Endometrial microvascular endothelial cells (primary cell): ENCODE data around the gene ARHGEF2. TPM values are rescaled to one million over a fixed set of nuclear protein-coding genes. Genes with fewer than 3 reads are reported as not detected.

Experiments
- in situ Hi-C: cut with HindIII; loops from 2 replicates; pipeline ENCODE4 v1.10.0; 2017; ENCODE audit warnings: low sequenced_read_pairs, low pct_unique_long_range_greater_than_20kb; ENCODE audit errors: inconsistent ontology term
- total RNA-seq: library from RNA; depleted of rRNA; stranded (reverse); fragments of >200 nt; gene quantifications from one replicate; pipeline ENCODE4 v1.2.3, GENCODE V29; 2015; ENCODE audit errors: inconsistent ontology term

The ARHGEF2 gene
- total RNA-seq, 1 donor from 2014 or later, result 76.7 TPM

DNA sequence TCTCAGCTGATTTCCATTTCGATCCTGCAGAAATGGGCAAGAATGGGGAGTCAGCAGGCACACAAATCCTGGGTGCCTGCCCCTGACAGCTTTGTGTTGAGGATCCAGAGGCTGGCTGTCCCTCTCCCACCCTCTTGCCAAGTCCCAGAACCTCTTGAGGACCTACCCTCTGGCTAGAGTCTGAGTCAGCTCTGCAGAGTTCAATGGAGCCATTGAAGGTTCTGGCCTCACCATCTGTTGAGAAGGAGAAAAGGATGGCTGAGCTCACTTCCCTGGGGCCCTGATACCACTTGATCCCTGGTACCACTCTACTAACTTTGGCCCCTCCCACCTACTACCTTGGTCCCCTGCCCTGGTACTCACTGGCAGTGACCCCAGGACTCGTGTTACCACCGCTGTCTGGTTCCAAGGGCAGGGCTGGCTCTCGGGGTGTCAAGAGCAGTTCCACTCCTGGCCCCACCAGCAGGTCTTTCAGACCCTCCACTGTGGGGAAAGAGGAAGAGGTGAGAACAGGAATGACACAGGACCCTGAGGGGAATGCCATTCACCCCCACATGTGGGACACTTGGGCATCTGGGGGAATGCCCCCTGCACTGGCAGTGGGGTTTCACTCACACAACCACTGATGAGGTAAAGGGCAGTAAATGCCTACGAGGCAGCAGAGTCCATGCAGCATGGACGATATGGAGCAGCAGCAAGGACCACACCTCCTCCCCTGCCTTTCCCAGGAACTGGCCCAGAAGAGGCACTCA is 26.4 kb downstream of the ARHGEF2 start:
- in situ Hi-C loops, result no loop called here

DNA sequence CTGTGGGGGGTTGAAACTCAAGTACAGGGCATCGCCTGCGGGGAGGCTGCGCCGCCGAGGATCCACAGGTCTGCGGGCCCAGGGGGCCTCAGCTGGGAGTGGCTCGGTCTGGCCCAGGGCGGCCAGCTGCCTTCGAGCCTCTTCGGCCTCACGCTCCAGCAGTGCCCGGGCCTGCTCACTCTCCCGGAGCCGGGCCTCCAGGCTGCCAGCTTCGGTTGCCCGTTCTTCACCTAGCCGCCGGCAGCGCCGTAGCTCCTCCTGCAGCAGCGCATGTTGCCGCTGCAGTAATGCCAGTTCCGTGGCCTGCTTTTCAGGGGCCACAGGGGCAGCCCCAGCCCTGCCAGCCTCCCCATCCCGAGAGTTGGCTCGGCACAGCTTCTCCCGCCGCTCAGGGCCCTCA is 27.5 kb downstream of the ARHGEF2 start:
- in situ Hi-C loops, result no loop called here

DNA sequence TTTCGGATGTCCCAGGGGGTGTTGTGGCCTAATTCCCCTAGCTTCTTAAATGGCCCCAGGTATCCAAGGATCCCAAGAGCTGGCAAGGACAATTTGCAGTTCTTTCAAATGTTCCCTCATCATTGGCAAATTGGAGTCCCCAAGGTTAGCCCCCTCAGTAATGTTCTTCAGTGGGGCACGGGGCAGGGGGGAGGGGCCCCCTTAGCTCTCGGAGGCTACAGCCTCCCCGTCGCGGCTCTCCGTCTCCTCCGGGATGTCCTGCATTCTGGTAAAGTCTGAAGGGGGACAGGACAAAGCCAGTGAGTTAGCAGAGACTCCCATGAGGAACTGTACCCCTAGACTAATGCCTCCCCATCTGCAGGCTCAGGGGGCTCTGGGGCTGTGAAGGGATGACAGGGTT is 30.6 kb downstream of the ARHGEF2 start:
- in situ Hi-C loops, result no loop called here

DNA sequence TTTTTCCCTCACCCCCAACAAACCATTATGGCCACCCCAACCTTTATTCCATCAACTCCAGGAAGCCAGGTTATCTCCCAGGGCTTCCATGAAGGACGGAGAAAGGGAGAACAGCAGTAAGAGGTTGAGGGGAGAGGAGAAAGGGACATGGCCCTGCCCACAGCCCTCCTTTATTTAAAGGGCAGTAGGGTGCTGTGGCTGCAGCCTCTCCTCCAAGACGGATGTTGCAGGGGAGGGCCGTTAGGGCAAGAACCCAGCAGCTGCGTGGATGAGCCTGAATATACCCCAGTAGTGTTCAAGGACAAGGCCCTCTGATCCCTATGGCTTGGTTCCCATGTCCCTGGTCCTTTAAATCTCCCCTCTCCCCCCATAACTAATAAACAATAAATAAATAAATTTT is 31.1 kb downstream of the ARHGEF2 start:
- in situ Hi-C loops, result no loop called here

DNA sequence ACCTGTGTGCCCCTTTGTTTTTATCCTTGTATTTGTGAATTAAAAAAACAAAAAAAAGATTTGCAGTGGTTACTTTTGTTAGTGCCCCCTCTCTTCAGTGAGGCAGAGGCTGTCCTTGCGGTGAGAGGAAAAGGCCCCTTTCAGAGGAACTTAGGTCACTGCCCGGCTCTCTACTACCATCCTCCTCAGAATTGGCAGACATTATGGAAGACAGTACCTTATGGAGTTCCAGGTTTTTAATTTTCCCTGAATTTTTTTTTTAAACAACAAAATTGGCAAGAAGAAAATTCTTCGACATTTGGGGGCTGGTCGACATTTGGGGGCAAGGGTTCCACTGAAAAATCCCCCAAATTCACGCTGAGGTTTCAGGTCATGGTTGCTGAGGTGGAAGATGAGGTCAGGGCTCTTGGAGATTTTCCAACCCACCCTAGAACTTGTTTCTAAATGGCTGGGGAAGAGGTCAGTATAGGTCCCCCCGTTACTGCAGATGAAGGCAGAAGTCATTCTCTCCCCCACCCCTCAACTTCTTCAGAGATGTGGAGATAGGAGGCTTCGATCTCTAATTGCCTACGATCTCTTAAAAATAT is 31.6 kb downstream of the ARHGEF2 start:
- in situ Hi-C loops, result no loop called here

DNA sequence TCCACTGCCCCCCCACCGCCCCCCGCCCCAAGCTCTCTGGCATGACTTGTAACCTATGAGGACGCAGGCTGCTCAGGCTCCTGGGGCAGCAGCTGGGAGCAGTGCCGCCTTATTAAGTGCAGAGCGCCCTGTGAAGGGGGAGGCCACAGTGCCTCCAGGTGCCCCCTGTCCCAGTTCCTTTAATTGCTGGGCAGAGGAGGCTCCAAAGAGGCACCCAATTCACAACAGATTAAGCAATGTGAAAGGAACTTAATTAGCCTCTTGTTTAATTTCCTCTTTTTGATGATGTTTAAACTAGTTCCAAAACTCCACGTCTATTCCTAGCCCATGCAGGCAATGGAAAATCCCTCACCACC is 33.9 kb downstream of the ARHGEF2 start:
- in situ Hi-C loops, result no loop called here

DNA sequence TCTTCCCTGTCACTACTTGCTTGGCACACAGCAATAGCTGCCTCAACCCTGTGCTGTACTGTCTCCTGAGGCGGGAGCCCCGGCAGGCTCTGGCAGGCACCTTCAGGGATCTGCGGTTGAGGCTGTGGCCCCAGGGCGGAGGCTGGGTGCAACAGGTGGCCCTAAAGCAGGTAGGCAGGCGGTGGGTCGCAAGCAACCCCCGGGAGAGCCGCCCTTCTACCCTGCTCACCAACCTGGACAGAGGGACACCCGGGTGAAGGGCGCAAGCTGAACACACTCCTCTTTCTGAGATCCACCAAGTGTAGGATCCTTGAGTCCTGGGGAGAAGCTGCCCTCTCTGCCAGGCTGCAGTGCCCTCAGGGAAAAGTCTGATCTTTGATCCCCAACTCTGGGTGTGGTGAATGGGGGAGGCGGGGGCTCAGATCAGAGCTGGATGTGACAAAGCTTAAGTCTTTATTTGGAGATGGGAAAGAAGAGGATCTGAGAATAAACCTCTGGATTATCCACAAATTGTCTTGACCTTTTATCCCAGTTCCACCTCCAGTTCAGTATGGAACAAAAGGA is 35.7 kb downstream of the ARHGEF2 start:
- in situ Hi-C loops, result no loop called here

DNA sequence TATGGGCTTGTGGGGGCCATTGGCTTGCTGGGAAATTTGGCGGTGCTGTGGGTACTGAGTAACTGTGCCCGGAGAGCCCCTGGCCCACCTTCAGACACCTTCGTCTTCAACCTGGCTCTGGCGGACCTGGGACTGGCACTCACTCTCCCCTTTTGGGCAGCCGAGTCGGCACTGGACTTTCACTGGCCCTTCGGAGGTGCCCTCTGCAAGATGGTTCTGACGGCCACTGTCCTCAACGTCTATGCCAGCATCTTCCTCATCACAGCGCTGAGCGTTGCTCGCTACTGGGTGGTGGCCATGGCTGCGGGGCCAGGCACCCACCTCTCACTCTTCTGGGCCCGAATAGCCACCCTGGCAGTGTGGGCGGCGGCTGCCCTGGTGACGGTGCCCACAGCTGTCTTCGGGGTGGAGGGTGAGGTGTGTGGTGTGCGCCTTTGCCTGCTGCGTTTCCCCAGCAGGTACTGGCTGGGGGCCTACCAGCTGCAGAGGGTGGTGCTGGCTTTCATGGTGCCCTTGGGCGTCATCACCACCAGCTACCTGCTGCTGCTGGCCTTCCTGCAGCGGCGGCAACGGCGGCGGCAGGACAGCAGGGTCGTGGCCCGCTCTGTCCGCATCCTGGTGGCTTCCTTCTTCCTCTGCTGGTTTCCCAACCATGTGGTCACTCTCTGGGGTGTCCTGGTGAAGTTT is 36.4 kb downstream of the ARHGEF2 start:
- in situ Hi-C loops, result no loop called here

DNA sequence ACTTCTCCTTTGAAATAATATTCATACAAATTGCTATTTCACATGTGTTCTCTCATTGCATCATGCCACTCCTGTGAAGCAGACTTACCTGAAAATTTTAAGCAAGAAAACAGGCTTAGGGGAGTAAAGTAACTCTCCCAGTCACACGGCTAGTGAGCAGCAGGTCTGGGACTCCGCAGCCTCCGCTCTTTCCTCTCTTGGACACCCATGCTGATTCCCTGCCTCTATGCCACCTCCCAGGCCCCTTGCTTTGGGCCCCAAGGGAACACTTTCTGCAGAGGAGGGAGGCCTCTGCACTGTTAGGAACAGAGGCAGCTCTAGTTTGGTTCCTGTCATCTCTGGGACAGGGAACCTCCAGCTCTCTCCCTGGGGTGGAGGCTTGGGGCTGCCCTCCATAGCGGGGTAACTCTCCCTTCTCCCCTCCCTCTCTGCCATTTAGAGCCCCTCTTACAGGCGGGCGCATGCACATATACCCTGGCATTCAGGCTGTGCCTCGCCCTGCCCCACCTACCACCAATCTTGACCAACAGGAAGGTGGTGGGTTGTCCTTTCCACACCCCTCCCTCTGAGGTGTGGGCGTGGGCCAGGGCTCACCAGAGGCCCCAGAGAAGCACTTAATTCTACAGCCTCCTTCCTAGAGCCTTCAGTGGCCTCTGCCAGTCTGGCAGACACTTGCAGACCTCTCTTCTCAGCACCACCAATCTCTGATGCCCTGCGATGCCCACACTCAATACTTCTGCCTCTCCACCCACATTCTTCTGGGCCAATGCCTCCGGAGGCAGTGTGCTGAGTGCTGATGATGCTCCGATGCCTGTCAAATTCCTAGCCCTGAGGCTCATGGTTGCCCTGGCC is 37.1 kb downstream of the ARHGEF2 start, which contains the start of gene RXFP4:
RXFP4 (plus strand) TSS at position 646 of the 852 bp plus-strand sequence; CDS start at position 718, 72 bp downstream.
- in situ Hi-C loops, result no loop called here

DNA sequence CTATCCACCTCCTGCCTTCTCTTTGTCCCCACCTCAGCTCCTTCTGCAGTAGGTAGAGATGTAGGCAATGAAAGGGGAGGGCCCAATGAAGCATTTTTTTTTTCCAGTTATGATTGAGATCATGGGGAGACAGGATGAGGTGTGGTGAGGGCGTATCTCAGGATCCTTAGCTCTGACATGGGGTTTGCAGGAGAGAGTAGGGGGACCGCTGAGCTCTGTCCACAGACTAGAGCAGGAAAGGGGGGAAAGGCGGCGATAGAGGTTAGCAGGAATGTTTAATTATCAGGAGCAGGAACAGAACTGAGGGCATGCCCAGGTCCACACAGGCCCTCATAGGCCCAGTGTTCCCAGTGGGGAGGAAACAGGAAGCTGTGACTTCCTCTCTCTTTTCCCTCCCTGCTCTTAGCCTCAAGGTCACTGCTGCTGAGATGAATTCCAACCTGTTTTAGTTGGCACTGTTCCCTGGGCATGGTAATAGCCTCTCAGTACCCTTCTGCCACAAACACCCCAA is 37.8 kb downstream of the ARHGEF2 start:
- in situ Hi-C loops, result no loop called here

DNA sequence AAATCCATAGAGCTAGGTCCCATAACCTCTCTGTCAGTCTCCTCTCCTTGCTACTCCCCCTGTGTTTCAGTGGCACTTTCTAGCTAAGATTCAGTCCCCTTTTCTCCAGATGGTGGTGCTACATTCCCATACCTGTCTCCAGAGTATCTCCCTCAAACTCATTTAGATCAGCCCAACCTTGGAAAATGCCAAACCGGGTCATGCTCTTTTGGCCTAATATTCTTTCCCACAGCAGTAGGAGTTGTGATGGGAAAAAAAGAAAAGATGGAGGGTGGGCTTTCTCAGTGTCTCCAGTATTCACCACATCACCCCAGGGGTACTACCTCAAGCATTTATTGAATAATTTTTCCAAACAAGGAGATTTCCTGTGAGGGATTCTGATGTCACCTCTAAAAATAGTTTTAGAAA is 40.1 kb downstream of the ARHGEF2 start:
- in situ Hi-C loops, result no loop called here

DNA sequence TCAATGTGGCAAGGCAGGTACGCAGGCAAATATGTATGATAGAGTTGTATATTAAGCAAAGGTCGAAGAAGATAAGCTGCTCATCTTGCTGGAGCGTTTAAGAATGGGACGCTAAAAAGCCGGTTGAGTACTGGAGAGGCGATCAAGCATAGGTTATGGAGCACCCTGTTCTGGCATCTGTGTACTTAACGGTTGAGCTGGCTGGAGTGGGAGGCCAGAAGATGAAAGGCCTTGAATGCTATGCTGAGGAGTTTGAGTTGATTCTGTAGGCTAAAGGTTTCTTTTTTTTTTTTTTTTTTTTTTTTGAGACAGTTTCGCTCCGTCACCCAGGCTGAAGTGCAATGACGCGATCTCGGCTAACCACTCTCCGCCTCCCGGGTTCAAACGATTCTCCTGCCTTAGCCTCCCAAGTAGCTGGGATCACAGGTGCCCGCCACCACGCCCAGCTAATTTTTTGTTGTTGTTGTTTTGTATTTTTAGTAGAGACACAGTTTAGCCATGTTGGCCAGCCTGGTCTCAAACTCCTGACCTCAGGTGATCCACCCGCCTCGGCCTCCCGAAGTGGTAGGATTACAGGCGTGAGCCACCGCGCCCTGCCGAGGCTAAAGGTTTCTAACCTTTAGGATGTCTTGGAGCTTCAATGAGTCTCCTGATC is 43.3 kb downstream of the ARHGEF2 start:
- in situ Hi-C loops, result no loop called here

DNA sequence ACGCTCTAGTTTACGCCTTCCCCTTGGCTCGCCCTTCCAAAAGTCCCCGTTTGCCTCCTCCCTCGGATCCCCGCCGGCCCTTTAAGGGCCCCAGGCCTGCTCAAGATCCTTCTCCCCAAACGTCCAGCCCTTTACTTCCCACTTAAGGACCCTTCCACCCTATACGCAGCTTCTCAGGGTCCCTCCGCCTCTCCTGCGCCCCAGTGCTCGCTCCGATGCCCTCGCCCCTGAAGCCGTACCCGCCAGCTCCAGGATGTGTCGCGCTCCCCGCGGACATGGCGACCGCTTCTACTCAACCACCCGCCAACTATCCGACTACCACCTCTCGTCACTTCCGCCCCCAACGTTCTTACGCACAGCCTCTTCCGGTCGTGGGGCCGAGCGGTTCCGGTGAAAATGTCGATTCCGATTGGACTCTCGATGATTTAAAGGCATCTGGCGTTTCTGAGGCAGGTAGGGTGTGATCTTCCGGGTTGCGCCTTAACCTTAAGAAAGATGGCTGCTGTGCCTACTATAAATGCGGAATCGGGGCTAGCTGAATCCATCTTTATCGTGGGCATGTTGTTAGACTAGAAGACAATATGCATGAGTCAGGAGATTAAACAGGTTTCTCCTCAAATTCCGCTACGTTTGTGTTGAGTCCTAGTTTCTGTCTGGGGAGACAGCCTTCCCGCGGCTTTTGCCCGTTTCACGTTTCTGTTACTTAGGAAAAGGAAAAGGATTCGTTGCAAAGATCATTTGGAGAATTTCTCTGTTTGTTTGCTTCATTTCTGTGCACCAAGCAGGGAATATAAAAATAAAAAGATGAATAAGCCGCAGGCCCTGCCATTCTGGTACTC is 44.0 kb downstream of the ARHGEF2 start, which contains the start of gene KHDC4:
KHDC4 (minus strand) TSS at position 317 of the 839 bp plus-strand sequence; CDS start at position 277, 40 bp downstream.
- in situ Hi-C loops, result no loop called here

DNA sequence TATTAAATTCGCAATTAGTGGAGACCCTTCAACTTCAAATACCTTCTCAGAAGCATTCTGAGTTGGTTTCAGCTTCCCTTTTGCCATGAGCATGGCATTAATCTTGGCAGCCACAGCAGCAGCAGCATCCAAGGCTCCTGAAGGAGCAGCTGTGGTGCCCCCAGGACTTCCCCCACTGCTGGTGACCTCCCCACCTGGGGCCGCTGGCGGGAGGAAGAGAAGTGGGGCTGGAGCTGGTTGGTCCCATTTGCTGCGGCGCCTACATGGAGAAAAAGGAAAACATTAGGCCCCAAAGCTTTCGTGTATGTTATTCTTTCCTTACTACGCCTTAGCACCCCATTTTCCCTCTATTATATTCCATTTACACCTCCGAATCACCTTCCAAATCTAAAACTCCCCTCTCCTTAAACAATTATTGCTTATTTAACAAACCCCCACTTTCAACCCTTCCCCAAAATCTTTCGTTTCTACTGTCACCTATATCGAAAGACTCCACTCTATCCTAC is 44.7 kb downstream of the ARHGEF2 start:
- in situ Hi-C loops, result no loop called here

DNA sequence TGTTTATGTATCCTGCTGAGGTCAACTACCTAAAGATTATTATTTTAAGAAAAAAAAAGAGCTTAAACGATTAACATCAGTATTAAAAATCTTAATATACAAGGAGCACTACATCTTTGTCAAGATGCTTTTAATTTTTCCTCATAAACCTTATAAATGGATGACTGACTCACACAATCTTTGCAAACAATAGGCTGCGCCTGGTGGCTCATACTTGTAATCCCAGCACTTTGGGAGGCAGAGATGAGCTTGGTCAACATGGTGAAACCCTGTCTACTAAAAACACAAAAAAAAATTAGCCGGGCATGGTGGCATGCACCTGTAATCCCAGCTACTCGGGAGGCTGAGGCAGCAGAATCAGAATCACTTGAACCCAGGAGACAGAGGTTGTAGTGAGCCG is 45.9 kb downstream of the ARHGEF2 start:
- in situ Hi-C loops, result no loop called here

DNA sequence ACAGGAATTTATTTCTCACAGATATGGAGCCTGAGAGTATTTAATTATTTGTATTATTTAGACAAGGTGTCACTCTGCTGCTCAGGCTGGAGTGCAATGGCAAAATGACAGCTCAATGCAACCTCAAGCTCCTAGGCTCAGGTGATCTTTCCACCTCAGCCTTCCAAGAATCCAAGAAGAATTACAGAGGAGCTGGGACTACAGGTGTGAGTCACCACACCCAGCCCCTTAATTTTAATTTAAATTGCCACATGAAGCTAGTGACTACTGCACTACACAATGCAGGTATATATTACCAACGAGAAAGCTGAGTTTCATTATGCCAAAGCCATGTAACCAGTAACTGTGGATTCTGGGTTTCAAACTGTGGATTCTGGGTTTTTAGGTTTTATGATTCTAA is 46.3 kb downstream of the ARHGEF2 start:
- in situ Hi-C loops, result no loop called here

DNA sequence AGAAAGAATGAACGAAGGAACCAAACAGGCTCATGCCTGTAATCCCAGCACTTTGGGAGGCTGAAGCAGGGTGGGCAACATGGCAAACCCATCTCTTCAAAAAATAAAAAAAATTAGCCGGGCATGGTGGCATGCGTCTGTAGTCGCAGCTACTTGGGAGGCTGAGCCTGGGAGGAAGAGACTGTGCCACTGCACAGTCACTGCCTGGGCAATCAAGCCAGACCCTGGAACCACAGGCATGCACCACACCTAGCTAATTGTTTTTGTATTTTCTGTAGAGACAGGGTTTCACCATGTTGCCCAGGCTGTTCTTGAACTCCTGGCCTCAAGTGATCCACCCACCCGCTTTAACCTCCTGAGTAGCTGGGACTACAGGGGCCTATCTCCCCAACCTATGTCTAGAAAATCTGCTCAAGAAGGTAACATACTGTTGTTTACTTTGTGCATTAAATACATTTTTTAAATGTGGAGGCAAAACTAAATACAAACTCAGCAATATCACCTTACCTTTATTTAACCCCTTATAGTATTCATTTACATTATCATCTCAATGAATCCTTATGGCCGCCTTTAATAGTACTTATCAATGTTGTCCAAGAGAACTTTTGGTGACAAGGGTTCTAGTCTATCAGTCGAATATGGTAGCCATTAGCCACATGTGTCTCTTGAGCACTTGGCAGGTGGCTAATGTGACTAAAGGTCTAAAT is 46.9 kb downstream of the ARHGEF2 start:
- in situ Hi-C loops, result no loop called here
